Large intestine (tissue), 3 donors: ENCODE measurements around the gene SUN3. TPM values are rescaled to one million over a fixed set of nuclear protein-coding genes. Genes with fewer than 3 reads are reported as not detected.

Experiments used
- DNase-seq, 2 donors: peaks; one replicate each; pipeline versions ENCODE4 v3.0.0 to v3.0.0-alpha.2; 2013
- H3K27ac ChIP-seq: one replicate; pipeline ENCODE4 v1.5.1; 2013; ENCODE audit warnings: low read length
- H3K27me3 ChIP-seq: 2 replicates; pipeline ENCODE4 v1.6.1; 2013; ENCODE audit warnings: low read length; ENCODE audit not compliant: control insufficient read depth, insufficient read depth
- H3K36me3 ChIP-seq: 2 replicates; pipeline ENCODE4 v1.6.1; 2013; ENCODE audit warnings: low read length; ENCODE audit not compliant: control insufficient read depth, insufficient read depth
- H3K4me1 ChIP-seq: one replicate; pipeline ENCODE4 v1.6.1; 2013; ENCODE audit warnings: low read length; ENCODE audit not compliant: control insufficient read depth, insufficient read depth
- H3K4me3 ChIP-seq: one replicate; pipeline ENCODE4 v1.5.1; 2013; ENCODE audit warnings: low read length
- H3K9me3 ChIP-seq: one replicate; pipeline ENCODE4 v1.6.1; 2013; ENCODE audit warnings: mild to moderate bottlenecking, low read depth, low read length, moderate library complexity; ENCODE audit not compliant: control insufficient read depth
- WGBS: methylation state at CpG from one replicate; pipeline ENCODE4 v1.1.5; 2013; ENCODE audit warnings: low lambda C conversion rate; ENCODE audit not compliant: insufficient coverage; 5-methylcytosine and 5-hydroxymethylcytosine counted together
- polyA plus RNA-seq: library from polyadenylated mRNA; unstranded; fragments of 120-200 nt; gene quantifications from one replicate; pipeline ENCODE4 v1.2.1, GENCODE V29; 2013

Gene SUN3
- polyA plus RNA-seq, 1 donor, result not detected

DNA sequence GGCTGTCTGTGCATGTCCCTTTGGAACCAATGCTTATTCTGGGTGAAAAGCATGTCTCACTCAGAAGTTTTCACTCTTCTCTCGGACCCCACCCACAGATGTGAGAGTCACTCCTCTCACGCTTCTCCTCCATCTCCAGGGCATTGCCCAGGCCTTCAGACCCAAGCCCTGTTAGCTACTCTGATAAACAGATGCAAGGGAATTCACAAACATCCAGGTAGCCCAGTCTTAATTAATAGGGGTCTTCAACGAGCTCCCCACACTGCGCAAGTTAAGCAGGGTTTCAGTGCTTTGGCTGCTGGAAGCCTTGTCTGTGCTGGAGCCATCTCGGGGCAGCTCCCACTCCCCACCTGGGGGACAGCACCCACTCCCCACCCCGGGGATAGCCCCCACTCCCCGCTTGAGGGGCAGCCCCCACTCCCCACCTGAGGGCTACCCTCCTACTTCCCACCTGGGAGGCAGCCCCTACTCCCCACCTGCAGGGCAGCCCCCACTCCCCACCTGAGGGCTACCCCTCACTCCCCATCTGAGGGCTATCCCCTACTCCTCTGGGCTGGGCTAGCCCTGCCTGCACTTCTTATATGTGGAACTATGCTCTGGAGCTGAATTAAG lies 89.4 kb downstream of the SUN3 start:
- Histone ChIP-seq H3K36me3 (no peaks in the 10 kb centered on the region), H3K4me1 (peaks cover 19% of the 10 kb centered on the region), H3K9me3 (no peaks in the 10 kb centered on the region), H3K27ac (peak overlapping the region; percentile 21), H3K27me3 (no peaks in the 10 kb centered on the region), H3K4me3 (no peak overlapping the region)
- DNase-seq, result no peak
- WGBS, result no CpG with 5 or more reads among the region's 7 CpGs

DNA sequence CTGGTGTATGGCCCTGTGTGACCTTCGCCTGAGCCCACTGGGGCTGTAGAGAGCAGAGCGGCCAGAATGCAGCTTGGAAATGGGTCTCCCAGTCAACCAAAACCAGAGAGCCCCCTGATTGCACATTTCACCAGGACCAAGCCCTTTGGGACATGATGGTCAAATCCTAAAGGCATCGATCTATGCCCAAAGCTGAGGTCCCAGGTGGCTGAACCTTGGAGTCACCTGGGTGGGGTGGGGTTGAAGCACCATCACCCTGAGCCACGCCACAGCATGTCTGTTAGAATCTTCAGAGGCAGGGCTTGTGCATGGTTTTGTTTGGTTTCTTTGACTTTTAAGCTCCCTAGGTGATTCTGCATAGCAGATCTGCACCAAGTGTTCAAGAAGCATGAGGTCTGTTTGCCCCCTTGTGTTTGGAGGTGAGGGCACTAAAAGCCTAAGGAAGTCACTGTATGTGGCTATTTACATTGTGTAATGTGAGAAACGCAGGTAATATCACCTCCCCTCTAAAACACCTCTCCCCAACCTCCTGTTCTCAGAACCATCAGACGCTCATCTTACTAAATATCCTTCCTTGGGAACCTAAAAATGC lies 90.2 kb downstream of the SUN3 start:
- Histone ChIP-seq H3K36me3 (no peaks in the 10 kb centered on the region), H3K4me1 (peaks cover 19% of the 10 kb centered on the region), H3K9me3 (no peaks in the 10 kb centered on the region), H3K27me3 (no peaks in the 10 kb centered on the region), H3K27ac (no peak overlapping the region), H3K4me3 (no peak overlapping the region)
- WGBS, result 92% methylated on average over 2 of the region's 6 CpGs
- no peak for DNase-seq

DNA sequence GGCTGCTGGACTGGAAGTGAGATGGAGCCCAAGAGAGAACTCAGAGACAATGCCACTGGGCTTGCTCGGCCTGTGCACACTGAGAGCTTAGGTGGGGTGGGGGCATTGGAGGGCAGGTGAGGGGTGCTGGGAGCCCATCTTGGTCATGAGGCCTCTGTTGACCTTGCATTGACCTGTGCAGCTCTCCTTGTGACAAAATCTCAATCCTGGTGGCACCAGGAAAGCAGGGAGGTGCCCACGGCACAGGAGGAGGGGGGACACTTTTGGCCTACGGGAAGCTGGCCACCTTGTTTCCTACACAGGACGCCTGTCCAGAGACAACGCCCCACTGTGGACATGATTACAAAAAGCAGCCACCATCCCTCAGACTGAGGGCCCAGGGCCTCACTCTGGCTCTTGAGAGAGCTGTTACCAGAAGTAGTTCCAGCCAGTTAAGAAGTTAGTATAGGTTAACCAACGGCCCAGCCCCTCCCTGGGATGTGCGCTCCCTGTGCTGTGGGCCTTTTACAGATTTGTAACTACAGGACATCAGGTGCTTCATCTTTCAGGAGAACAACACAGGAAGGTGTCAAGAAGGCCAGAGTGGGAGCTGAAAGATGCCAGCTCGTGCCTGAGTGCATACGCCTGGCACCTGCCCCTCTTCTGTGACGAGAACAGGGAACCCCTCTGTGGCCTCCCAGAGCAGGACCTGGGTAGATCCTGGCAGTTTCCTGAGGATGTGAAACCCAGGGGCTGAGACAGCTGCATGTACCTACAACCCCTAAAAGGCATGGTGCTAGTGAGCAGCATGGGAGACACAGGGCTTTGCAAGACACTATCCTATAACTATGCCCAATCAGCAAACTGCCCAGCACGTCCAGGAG lies 91.0 kb downstream of the SUN3 start:
- no peak for DNase-seq
- Histone ChIP-seq H3K36me3 (no peaks in the 10 kb centered on the region), H3K4me1 (peaks cover 19% of the 10 kb centered on the region), H3K27me3 (no peaks in the 10 kb centered on the region), H3K4me3 (no peak overlapping the region), H3K27ac (no peak overlapping the region), H3K9me3 (no peaks in the 10 kb centered on the region)
- WGBS, result no CpG with 5 or more reads among the region's 11 CpGs

Other genes with a start within 250 kb of the SUN3 start
- 1.0 TPM for gene PKD1L1, start 80.6 kb downstream of the SUN3 start, polyA plus RNA-seq
- gene HUS1, start 49.5 kb downstream of the SUN3 start, polyA plus RNA-seq, result 20.1 TPM
- gene C7orf57, start 6.4 kb upstream of the SUN3 start, polyA plus RNA-seq, result 0.28 TPM
- 10.6 TPM for gene UPP1, start 60.2 kb upstream of the SUN3 start, polyA plus RNA-seq
- gene ABCA13, start 142.4 kb upstream of the SUN3 start, polyA plus RNA-seq, result 0.28 TPM